Epithelial cell of esophagus (primary cell): ENCODE results near the gene AUTS2.

ENCODE experiments used
- DNase-seq: peaks from one replicate; pipeline ENCODE4 v3.0.0; 2010; ENCODE audit warnings: low read depth
- H3K4me3 ChIP-seq: 2 replicates; pipeline ENCODE4 v1.5.1; 2011; ENCODE audit warnings: mild to moderate bottlenecking, low read length, control low read depth
- CTCF ChIP-seq: IDR thresholded peaks from 2 replicates; pipeline ENCODE4 v1.5.1; 2011; ENCODE audit warnings: low read depth, mild to moderate bottlenecking, low read length, control low read depth, inconsistent platforms; ENCODE audit not compliant: insufficient read depth; ENCODE audit errors: missing control alignments

The AUTS2 gene

DNA sequence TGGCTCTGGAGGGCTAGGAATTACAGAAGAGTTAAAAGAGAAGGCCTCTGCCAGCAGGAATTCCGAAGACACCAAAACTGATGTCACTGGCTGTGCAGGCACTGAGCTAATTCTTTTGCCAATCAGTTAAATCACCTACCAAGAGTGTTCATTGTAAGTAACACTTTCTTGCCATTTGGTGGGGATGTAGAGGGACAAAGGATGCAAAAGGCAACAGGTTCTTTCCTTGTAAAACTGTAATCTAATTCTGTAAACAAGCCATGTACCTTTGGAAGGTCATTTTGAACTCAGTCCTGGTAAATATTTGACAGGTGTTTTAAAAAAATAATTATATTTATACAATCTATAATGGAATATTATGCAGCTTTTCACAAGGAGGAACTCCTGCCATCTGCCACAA is 438.4 kb downstream of the AUTS2 start:
- H3K4me3 ChIP-seq: no peak overlapping the region
- DNase-seq: no peak
- TF ChIP-seq CTCF: no peak

GRCh38 chr7:70037171-70037933 is 439.1 kb downstream of the AUTS2 start:
- no peak for DNase-seq
- no peak overlapping the region for H3K4me3 ChIP-seq
- TF ChIP-seq CTCF: no peak

GRCh38 chr7:70040051-70040450 is 441.8 kb downstream of the AUTS2 start:
- no peak for DNase-seq
- H3K4me3 ChIP-seq: no peak overlapping the region
- TF ChIP-seq CTCF: no peak

- no peak overlapping the region for H3K4me3 ChIP-seq
- peak; percentile 7 for DNase-seq
- TF ChIP-seq CTCF: peak; percentile 29
Observed at GRCh38 chr7:70040970-70041766, 442.9 kb downstream of the AUTS2 start.

DNA sequence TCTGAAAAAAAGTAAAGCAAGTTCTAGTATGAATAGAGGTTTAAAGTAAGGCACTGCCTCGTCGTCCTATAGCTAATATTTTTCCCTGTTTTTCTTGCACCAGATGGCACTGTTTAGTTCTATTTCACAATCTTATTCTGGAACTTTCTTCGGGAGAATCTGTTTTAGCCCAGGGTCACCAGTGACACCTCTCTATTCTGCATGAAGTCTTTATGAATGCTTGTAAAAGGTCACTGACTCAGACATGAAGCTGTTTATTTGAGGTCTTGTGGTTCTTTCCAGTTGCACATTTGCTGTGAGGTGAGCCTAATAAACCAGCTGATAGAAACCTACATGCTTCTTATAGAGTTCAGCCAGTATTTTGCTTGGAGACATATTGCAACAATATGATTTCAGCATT is 444.3 kb downstream of the AUTS2 start:
- H3K4me3 ChIP-seq: no peak overlapping the region
- peak; percentile 19 for TF ChIP-seq CTCF
- DNase-seq: peak; percentile 3

DNA sequence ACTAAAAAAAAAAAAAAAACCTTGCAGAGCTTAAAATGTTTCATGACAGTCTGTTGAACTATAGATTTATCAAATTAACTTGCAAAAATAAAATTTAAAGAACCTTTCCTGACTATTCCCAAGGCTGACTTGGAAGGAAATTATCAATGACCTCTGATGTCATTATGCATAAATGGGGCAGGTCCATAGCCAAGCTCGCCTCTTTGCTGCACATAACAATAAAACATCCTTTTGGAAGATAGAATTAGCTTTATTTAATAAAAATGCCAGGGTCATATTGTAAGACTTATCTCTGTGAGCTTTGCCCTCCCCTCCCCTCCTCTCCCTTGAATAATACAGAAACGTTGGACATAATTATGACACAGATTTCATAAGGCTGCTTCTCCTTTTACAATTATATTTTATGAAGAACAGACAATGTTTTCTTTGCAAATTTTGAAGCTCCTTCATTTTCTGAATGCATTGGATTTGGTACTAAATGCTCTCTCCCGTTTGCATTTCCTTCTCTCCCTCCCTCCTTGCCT is 444.8 kb downstream of the AUTS2 start:
- no peak for DNase-seq
- H3K4me3 ChIP-seq: no peak overlapping the region
- TF ChIP-seq CTCF: no peak
